ENCODE results near the gene TADA2B. TPM values are rescaled to one million over a fixed set of nuclear protein-coding genes. Genes with fewer than 3 reads are reported as not detected.
"Not testable (repeated sequence)": the region's sequence is repeated elsewhere in the genome, so short reads cannot be mapped to it uniquely, and the experiment has no call there.

TADA2B gene
- total RNA-seq, 2 experiments from 2014 or later: 8.2 to 9.9 TPM

DNA sequence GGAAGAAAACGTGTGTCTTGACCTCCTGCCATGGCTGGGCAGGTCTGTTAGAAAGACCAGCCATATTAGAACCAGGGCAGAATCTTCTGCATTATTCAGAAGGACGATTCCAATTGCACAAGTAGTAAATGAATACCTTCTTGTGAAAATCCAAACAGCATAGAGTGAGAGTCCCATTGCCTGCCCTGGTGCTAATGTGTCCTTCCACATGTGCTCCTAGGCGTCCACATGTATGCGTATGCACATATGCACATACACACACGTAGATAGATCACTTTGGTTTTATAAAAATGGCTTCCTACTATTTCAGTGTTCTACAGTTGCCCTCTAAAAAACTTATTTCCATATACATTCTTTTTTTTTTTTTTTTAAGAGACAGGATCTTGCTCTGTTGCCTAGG lies 34.9 kb downstream of the TADA2B start:
- Mint-ChIP-seq H3K27ac (no peak overlapping the region), H3K9me3 (no peaks in the 10 kb centered on the region), H3K27me3 (ENCODE audit: low read depth) (peaks cover 3% of the 10 kb centered on the region), H3K4me3 (no peak overlapping the region), H3K36me3 (ENCODE audit: low read depth) (no peaks in the 10 kb centered on the region), H3K4me1 (ENCODE audit: low read depth) (no peaks in the 10 kb centered on the region)
- no peak for DNase-seq
- CTCF ChIA-PET: interaction anchor here (1.5 to 2.0 kb wide), 2 partner anchors 8 to 24 kb away, joined by 3 to 5 read pairs; no protein-coding TSS in a partner anchor
- intact Hi-C loops (cut with micrococcal nuclease): no loop called here

DNA sequence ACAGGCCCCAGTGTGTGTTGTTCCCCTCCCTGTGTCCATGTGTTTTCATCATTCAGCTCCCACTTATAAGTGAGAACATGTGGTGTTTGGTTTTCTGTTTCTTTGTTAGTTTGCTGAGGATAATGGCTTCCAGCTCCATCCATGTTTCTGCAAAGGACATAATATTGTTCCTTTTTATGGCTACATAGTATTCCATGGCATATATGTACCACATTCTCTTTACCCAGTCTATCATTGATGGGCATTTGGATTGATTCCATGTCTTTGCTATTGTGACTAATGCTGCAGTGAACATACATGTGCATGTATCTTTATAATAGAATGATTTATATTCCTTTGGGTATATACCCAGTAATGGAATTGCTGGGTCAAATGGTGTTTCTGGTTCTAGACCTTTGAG lies 36.3 kb downstream of the TADA2B start:
- H3K36me3 Mint-ChIP-seq (ENCODE audit: low read depth); DNase-seq; H3K9me3 Mint-ChIP-seq; H3K4me1 Mint-ChIP-seq (ENCODE audit: low read depth); H3K4me3 Mint-ChIP-seq; intact Hi-C loops (cut with micrococcal nuclease); H3K27ac Mint-ChIP-seq: not testable (repeated sequence)
- CTCF ChIA-PET: interaction anchor here (2.0 kb wide), 1 partner anchor 22 kb away, joined by 5 read pairs; no protein-coding TSS in a partner anchor
- H3K27me3 Mint-ChIP-seq (ENCODE audit: low read depth): peaks cover 12% of the 10 kb centered on the region

DNA sequence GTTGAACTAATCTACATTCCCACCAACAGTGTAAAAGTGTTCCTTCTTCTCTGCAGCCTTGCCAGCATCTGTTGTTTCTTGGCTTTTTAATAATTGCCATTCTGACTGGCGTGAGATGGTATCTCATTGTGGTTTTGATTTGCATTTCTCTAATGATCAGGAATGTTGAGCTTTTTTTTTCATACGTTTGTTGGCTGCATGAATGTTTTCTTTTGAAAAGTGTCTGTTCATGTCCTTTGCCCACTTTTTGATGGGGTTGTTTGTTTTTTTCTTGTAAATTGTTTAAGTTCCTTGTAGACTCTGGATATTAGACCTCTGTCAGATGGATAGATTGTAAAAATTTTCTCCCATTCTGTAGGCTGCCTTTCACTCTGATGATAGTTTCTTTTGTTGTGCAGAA lies 36.7 kb downstream of the TADA2B start:
- not testable (repeated sequence) for H3K36me3 Mint-ChIP-seq (ENCODE audit: low read depth); H3K4me3 Mint-ChIP-seq

DNA sequence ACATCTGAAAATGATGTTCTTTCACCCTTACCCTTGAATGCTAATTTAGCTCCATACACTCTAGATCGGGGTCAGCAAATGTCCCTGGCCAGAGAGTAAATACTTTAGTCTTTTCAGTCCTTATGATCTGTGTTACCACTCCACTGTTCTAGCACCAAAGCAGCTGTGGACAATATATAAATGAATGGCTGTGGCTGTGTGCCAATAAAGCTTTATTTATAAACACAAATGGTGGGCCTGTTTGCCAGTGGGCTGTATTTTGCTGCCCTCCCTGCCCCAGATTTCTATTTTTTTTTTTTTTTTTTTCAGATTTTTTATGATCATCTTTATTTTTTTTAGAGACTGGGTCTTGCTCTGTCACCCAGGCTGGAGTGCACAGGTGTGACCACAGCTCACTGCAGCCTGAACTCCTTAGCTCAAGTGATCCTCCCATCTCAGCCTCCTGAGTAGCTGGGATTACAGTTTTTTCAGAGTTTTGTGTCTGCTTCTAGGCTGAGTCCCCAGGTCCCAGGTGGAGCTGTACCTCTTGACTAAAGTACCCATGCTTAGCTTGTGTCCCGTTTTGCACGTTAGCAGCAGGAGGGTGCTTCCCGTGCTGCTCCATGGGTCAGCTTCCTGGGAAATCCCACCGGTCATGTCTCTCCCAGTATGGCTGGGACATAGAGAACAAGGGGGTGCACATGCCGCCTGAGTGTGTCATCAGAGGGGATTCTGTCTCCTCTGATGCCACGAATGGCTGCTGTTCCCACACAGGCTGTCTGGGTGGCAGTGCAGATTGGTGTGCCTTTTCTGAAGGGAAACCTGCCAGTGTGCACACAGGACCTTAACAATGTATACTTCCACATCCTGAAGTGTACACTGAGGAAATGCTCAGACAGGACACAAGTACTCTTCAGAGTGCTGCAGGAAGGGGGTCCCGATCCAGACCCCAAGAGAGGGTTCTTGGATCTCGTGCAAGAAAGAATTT lies 40.7 kb downstream of the TADA2B start:
- Mint-ChIP-seq H3K4me1 (ENCODE audit: low read depth) (no peaks in the 10 kb centered on the region), H3K27me3 (ENCODE audit: low read depth) (peaks cover 21% of the 10 kb centered on the region), H3K27ac (no peak overlapping the region), H3K36me3 (ENCODE audit: low read depth) (peaks cover 1% of the 10 kb centered on the region), H3K9me3 (peaks cover 7% of the 10 kb centered on the region), H3K4me3 (peak overlapping the region; percentile 22)
- DNase-seq: no peak
- intact Hi-C loops (cut with micrococcal nuclease): no loop called here
- CTCF ChIA-PET: interaction anchor here (0.7 to 4.6 kb wide), 3 partner anchors 14 to 336 kb away, joined by 4 to 39 read pairs (median 13); partner anchors contain the start of gene GRPEL1

More for the DNA sequence above, 36.7 kb downstream of the TADA2B start:
- intact Hi-C loops (cut with micrococcal nuclease); H3K27ac Mint-ChIP-seq; H3K9me3 Mint-ChIP-seq; DNase-seq; H3K4me1 Mint-ChIP-seq (ENCODE audit: low read depth): not testable (repeated sequence)
- CTCF ChIA-PET: interaction anchor here (2.0 kb wide), 1 partner anchor 22 kb away, joined by 5 read pairs; no protein-coding TSS in a partner anchor
- peaks cover 12% of the 10 kb centered on the region for H3K27me3 Mint-ChIP-seq (ENCODE audit: low read depth)

DNA sequence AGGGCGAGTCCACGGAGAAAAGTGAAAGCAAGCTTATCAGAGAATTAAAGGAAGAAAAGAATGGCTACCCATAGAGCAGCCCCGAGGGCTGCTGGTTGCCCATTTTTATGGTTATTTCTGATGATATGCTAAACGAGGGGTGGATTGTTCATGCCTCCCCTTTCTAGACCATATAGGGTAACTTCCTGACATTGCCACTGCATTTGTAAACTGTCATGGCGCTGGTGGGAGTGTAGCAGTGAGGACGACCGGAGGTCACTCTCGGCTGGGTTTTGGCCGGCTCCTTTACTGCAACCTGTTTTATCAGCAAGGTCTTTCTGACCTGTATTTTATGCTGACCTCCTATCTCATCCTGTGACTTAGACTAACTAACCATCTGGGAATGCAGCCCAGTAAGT lies 41.4 kb downstream of the TADA2B start:
- H3K4me1 Mint-ChIP-seq (ENCODE audit: low read depth); H3K9me3 Mint-ChIP-seq; DNase-seq; H3K27ac Mint-ChIP-seq; intact Hi-C loops (cut with micrococcal nuclease); H3K36me3 Mint-ChIP-seq (ENCODE audit: low read depth): not testable (repeated sequence)
- CTCF ChIA-PET: interaction anchor here (0.6 to 4.6 kb wide), 2 partner anchors 14 to 20 kb away, joined by 3 to 39 read pairs; partner anchors contain the start of gene GRPEL1
- Mint-ChIP-seq H3K4me3 (peak overlapping the region; percentile 22), H3K27me3 (ENCODE audit: low read depth) (peaks cover 21% of the 10 kb centered on the region)

DNA sequence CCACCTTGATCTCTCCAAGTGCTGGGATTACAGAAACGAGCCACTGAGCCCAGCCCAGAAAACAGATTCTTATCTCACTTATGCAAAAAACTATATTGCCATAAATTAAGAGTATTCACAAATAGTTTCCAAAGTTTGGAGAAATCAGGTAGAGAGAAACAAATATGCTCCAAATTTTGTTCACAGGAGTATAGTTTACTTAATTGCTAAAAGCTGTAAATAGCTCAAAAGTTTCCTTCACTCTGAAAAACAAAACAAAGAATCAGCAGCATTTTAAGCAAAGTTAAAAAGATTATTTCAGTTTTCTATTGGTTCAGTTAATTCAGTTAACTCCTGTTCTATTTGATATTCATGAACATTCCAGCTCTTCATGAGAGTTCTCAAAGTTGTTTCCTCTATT lies 43.2 kb downstream of the TADA2B start:
- H3K9me3 Mint-ChIP-seq: peaks cover 7% of the 10 kb centered on the region
- no peak overlapping the region for H3K4me3 Mint-ChIP-seq
- CTCF ChIA-PET: interaction anchor here (2.5 kb wide), 1 partner anchor 16 kb away, joined by 6 read pairs; no protein-coding TSS in a partner anchor
- peaks cover 1% of the 10 kb centered on the region for H3K36me3 Mint-ChIP-seq (ENCODE audit: low read depth)
- peaks cover 24% of the 10 kb centered on the region for H3K27me3 Mint-ChIP-seq (ENCODE audit: low read depth)
- intact Hi-C loops (cut with micrococcal nuclease): no loop called here
- H3K4me1 Mint-ChIP-seq (ENCODE audit: low read depth): no peaks in the 10 kb centered on the region
- DNase-seq: no peak
- H3K27ac Mint-ChIP-seq: no peak overlapping the region

DNA sequence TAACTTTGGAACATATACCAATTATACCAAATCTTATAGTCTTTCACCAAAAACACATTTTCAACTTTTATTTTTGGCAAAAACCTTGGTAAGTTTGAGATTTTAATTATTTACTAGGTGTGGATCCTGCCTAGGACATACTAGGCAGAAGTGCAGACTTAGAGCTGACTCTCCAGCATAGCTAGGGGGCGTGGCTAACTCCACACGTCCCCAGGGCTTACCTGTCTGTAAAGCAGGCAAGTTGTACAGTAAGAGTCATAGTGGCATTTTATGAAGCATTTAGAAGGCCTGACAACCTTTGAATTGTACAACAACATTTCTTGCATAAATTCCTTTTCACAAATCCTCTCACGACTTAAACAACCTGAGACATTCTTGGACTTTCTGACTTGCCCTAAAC lies 43.9 kb downstream of the TADA2B start:
- peaks cover 7% of the 10 kb centered on the region for H3K9me3 Mint-ChIP-seq
- H3K4me3 Mint-ChIP-seq: no peak overlapping the region
- no peaks in the 10 kb centered on the region for H3K4me1 Mint-ChIP-seq (ENCODE audit: low read depth)
- peaks cover 1% of the 10 kb centered on the region for H3K36me3 Mint-ChIP-seq (ENCODE audit: low read depth)
- intact Hi-C loops (cut with micrococcal nuclease): no loop called here
- no peak overlapping the region for H3K27ac Mint-ChIP-seq
- CTCF ChIA-PET: interaction anchor here (2.5 kb wide), 1 partner anchor 16 kb away, joined by 6 read pairs; no protein-coding TSS in a partner anchor
- DNase-seq: no peak
- peaks cover 24% of the 10 kb centered on the region for H3K27me3 Mint-ChIP-seq (ENCODE audit: low read depth)

DNA sequence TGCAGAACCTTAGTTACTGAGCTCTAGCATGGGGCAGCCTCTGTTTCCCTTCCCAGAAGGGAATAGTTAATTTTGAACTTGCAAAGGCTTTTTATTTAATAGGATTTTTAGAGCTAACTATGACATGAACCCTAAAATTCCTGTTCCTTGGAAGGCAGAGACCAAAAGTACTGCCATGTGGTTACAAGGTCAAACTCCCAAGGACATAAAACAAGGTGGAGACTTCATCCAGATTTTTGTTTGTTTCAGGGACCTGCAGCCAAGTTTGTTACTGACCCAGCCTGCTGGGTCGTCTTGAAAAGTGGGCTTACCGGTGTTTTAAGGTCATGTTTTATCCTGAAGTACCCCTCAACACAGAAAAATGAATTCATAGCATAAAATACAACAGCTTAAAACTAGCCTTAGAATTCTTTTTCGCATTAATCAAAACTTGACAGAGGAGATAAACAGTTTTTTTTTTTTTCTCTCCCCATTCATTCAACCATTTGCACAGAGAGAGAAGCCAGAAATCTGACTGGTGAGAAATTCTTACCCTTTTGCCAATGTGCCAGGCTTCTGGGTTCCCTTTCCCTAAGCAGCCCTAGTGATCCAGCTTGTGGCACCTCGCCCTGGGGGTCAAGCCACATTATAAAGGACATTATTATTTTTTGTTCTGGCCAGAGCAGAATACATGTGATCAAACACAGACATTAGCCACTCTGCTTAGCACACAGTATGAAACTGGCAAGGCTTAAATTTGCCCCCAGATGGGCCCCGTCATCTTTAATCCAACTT lies 46.2 kb downstream of the TADA2B start:
- no peak overlapping the region for H3K27ac Mint-ChIP-seq
- no peak overlapping the region for H3K4me3 Mint-ChIP-seq
- peaks cover 1% of the 10 kb centered on the region for H3K36me3 Mint-ChIP-seq (ENCODE audit: low read depth)
- no peak for DNase-seq
- peaks cover 7% of the 10 kb centered on the region for H3K9me3 Mint-ChIP-seq
- H3K27me3 Mint-ChIP-seq (ENCODE audit: low read depth): peaks cover 17% of the 10 kb centered on the region
- CTCF ChIA-PET: interaction anchor here (1.2 to 1.5 kb wide), 2 partner anchors 13 to 19 kb away, joined by 6 to 7 read pairs; no protein-coding TSS in a partner anchor
- intact Hi-C loops (cut with micrococcal nuclease): no loop called here
- H3K4me1 Mint-ChIP-seq (ENCODE audit: low read depth): no peaks in the 10 kb centered on the region

DNA sequence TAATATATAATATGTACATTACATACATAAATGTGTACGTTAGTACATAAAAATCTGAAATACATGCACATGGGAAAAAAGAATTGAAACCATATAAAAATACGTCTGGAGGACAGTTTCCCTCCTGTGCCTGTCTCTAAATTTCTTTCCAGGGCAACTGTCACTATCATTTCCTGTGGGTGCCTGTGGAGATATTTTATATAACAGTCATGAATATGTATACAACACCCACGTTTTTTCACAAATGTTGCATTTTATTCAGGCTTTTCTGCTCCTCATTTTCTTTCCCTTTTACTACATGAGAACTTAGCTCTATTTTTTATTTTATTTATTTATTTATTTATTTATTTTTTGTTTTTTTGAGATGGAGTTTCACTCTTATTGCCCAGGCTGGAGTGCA lies 48.9 kb downstream of the TADA2B start:
- DNase-seq: no peak
- Mint-ChIP-seq H3K27ac (no peak overlapping the region), H3K9me3 (peaks cover 4% of the 10 kb centered on the region), H3K4me3 (no peak overlapping the region), H3K4me1 (ENCODE audit: low read depth) (no peaks in the 10 kb centered on the region), H3K36me3 (ENCODE audit: low read depth) (peaks cover 1% of the 10 kb centered on the region), H3K27me3 (ENCODE audit: low read depth) (peaks cover 11% of the 10 kb centered on the region)
- CTCF ChIA-PET: interaction anchor here (1.2 to 2.8 kb wide), 2 partner anchors 9 to 11 kb away, joined by 3 to 10 read pairs; no protein-coding TSS in a partner anchor
- intact Hi-C loops (cut with micrococcal nuclease): no loop called here

DNA sequence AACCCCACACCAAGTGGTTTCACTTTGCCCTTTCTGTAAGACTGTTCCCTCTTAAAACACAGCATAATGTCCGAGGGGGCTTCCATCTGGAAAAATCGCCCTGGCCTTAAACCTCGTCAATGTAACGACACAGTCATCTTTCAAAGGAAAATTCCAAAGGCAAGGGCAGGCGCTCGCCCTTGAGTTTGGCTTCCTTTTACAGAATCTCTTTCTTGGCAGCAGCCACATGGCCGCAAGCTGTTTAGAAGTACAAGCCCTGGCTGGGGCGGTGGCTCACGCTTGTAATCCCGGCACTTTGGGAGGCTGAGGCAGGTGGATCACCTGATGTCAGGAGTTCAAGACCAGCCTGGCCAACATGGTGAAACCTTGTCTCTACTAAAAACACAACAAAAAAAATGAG lies 51.7 kb downstream of the TADA2B start:
- CTCF ChIA-PET: no interaction called here
- no peak for DNase-seq
- H3K9me3 Mint-ChIP-seq: no peaks in the 10 kb centered on the region
- no peaks in the 10 kb centered on the region for H3K4me1 Mint-ChIP-seq (ENCODE audit: low read depth)
- no peak overlapping the region for H3K4me3 Mint-ChIP-seq
- H3K27me3 Mint-ChIP-seq (ENCODE audit: low read depth): peaks cover 5% of the 10 kb centered on the region
- intact Hi-C loops (cut with micrococcal nuclease): no loop called here
- no peaks in the 10 kb centered on the region for H3K36me3 Mint-ChIP-seq (ENCODE audit: low read depth)
- no peak overlapping the region for H3K27ac Mint-ChIP-seq

DNA sequence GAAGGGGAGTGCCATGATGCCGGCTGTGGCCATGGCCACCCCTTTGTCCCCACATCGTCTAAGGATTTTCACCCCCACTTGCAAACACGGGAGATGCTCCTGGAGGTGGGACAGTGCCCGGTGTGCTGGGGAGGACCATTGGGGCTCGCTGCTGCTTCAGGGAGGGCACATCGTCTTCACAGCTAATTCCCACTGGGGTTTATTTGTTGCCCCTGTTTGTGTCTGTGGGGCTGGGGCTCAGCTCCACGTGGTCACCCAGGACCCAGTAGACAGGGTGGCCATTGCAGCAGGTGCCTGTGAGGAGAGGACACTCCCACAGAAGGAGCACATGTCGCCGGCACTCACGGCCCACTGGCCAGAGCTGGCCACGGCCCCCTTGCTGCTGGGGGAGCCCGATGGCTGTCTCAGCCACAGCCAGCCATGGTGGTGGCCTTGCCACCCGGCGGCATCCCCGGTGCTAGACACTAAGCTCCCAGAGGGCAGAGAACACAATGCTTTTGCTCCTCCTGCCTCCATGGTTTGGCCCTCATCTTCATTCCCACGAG lies 52.5 kb downstream of the TADA2B start:
- Mint-ChIP-seq H3K4me1 (ENCODE audit: low read depth) (no peaks in the 10 kb centered on the region), H3K9me3 (no peaks in the 10 kb centered on the region), H3K4me3 (no peak overlapping the region), H3K27me3 (ENCODE audit: low read depth) (peaks cover 5% of the 10 kb centered on the region), H3K27ac (no peak overlapping the region), H3K36me3 (ENCODE audit: low read depth) (no peaks in the 10 kb centered on the region)
- intact Hi-C loops (cut with micrococcal nuclease): no loop called here
- DNase-seq: no peak
- CTCF ChIA-PET: no interaction called here

DNA sequence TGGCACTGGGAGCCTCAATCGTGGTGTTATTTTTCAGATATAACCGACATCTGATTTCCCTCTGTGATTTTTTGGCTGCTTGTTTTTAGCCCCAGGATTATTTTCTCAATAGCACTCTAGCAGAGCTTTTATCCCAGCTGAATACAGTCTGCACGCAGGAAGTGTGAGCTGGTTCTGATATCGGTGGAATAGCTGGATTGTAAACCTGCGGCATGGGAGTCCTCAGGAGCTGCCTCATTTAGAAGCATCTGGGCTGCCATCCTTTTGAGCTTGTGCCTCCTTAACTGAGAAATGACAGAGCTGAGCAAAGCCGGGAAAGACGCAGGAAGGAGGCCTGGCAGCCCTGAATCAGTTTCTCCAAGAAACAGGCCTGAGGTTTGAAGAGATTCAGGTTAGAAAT lies 53.1 kb downstream of the TADA2B start:
- Mint-ChIP-seq H3K4me1 (ENCODE audit: low read depth) (no peaks in the 10 kb centered on the region), H3K27ac (no peak overlapping the region), H3K4me3 (no peak overlapping the region), H3K36me3 (ENCODE audit: low read depth) (no peaks in the 10 kb centered on the region), H3K9me3 (no peaks in the 10 kb centered on the region), H3K27me3 (ENCODE audit: low read depth) (peaks cover 5% of the 10 kb centered on the region)
- CTCF ChIA-PET: no interaction called here
- DNase-seq: no peak
- intact Hi-C loops (cut with micrococcal nuclease): no loop called here
